NCI-H2107 treated with DMSO at 0.1 percent for 48 hours (cell line): ENCODE measurements around the gene NECAB2.
"Not testable (repeated sequence)": the region's sequence is repeated elsewhere in the genome, so short reads cannot be mapped to it uniquely, and the experiment has no call there.

Experiments
- DNase-seq: peaks from one replicate; lab custom pipeline; 2025; ENCODE audit not compliant: unreplicated experiment; lab: John Stamatoyannopoulos, UW

The NECAB2 gene

DNA sequence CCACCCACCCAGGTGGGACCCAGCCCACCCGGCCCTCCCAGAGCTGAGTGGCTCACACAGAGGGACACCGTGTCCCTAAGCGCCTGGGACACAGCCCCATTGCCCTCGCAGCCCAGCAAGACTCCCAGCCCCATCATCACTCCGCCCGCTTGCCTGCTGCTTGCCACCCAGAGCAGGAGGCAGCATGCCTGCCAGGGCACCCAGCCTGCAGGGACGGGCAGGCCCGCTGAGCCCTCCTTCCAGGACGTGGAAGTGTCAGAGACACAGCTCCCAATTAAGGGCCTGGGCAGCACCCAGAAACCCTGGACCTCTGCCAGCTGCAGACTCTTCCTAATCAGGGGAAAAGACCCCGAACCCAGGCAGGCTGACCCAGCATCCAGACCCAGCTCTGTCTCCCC lies 32.2 kb upstream of the NECAB2 start:
- DNase-seq = no peak

DNA sequence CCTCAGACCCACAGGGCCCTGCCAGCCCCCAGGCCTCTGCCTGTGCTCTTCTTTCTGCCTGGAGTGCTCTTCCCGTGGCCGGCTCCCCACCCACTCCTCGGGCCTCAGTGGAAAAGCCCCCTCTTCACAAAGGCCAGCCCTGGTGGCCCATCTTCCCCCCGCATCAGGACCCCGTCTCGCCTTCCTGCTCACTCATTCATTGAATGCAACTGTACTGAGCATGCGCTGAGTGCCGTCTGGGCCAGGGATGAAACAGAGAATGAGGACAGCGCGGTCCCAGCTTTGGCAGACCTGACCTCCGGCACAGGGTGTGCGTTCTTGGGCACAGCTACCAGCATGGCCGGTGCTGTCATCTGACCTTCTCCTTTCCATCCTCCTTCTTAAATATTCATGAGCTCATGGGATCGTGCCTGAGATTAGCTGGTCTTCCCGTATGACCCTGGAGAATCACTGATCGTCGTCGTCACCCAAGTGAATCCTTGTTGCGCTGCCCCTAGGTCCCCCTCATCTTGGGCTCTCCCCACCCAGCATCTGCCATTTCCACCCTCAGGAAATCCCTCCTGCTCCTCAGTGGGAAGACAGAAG lies 31.4 kb upstream of the NECAB2 start:
- no peak for DNase-seq

GRCh38 chr16:83937267-83937666 lies 30.8 kb upstream of the NECAB2 start:
- DNase-seq = no peak

DNA sequence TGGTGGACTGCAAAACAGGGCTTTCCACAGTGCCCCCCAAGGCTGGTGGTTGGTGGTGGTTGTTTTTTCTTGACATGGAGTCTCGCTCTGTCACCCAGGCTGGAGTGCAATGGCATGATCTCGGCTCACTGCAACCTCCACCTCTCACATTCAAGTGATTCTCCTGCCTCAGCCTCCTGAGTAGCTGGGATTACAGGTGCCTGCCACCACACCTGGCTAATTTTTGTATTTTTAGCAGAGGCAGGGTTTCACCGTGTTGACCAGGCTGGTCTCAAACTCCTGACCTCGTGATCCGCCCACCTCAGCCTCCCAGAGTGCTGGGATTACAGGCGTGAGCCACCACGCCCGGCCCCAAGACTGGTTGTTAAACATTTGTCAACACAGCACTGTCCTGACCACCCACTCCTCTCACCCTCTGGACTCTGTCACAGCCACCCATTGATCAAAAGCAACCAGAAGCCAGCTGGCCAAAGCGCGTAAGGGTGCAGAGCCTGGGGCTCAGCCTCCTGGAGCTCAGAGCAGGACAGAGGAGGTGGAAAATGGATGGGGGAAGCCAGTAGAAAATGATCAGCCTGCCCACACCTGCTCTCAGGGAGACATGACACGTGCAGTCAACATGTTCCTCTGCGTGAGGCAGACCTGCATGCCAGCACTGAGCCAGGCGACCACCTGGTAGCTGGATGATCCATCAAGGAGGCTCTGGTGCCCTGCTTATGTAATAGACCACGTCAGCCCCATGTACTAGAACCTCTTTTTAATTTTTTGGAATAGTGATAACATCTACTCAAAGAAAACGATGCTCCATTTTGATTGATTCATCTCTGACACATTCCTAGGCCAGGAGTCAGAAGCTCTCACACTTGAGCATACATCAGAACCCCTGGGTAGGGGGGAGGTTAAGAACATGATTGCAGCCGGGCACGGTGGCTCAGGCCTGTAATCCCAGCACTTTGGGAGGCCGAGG lies 29.8 kb upstream of the NECAB2 start:
- DNase-seq = no peak

- no peak for DNase-seq
Measured at GRCh38 chr16:83939266-83939855, 28.7 kb upstream of the NECAB2 start.

DNA sequence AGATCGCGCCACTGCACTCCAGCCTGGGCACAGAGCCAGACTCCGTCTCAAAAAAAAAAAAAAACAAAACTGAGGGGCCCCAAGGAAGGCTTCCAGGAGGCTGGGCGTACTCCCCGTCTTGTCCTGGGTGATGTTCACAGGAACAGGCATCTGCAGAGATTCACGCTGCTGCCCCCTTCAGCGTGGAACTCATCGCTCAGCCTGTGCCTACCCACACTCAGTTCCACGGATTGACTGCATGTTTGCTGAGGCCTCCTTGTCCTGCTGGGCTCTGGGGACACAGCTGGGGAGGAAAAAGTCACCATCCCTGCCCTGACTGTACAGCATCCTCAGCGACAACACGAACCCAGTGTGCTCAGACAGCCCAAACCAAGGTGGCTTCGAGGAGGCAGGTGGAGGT lies 27.9 kb upstream of the NECAB2 start:
- no peak for DNase-seq

DNA sequence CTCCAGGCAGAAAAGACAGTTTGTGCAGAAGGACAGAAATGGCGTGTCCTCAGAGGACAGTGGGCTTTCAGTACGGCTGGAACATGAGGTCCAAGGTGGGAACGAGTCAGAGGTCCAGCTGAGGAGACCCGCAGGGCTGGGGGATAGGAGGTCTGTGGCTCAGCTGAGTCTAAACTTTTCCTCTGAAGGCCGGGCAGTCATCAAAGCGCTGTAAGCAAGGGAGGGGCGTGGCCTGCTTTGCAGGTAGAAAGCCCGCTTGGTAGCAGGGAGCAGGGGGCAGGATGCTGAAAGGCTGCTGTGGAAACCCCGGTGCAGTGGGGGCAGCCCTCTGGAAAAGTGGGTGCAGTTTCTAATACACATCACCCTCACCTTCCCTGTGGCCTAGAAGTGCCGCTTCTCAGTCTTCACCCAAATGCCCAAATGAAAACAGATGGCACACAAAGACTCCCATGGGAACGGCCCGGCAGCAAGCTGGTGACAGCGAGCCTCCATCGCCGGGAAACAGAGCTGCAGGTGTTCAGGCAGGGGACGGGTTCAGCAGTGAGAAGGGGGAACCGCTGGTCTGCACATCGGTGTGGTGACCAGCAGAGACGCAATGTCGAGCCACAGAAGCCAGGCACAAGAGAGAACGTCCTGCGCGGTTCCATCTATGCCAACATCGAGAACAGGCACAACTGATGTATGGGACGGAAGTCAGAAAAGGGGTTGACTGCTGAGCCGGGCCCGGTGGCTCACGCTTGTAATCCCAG lies 27.2 kb upstream of the NECAB2 start:
- DNase-seq = peak; percentile 70

- not testable (repeated sequence) for DNase-seq
Measured at GRCh38 chr16:83941546-83941945, 26.5 kb upstream of the NECAB2 start.

GRCh38 chr16:83942074-83942473 lies 26.0 kb upstream of the NECAB2 start:
- DNase-seq = no peak

DNA sequence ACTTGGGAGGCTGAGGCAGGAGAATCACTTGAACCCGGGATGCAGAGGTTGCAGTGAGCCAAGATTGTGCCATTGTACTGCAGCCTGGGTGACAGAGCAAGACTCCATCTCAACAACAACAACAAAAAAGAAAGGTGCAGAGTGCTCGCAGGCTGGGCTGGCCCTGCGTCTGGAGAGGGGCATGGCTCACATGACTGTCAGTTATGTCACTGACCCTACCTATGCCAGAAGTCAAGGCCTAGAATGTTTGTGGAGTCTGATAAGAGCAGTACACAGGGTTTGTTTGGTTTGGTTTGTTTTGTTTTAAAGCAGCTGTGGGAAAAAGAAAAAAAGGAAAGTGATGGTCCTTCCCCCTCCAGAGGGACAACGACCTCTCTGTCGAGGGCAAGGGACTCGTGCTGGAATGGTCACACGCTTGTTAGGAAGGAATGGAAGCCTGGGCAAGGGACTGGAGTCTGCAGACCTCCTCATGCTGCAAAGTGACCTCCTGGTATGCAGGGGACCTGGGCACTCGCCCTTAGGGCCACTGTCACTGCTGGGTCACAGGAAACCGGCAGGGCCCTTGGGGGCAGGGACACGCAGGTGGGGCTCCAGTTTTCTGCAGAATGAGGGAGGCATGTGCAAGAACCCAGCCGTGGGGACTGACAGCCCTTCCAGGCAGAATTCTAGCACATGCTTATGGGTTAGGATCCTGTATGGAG lies 25.1 kb upstream of the NECAB2 start:
- DNase-seq = no peak

GRCh38 chr16:83943516-83944050 lies 24.5 kb upstream of the NECAB2 start:
- DNase-seq = no peak

GRCh38 chr16:83945587-83945986 lies 22.5 kb upstream of the NECAB2 start:
- no peak for DNase-seq

DNA sequence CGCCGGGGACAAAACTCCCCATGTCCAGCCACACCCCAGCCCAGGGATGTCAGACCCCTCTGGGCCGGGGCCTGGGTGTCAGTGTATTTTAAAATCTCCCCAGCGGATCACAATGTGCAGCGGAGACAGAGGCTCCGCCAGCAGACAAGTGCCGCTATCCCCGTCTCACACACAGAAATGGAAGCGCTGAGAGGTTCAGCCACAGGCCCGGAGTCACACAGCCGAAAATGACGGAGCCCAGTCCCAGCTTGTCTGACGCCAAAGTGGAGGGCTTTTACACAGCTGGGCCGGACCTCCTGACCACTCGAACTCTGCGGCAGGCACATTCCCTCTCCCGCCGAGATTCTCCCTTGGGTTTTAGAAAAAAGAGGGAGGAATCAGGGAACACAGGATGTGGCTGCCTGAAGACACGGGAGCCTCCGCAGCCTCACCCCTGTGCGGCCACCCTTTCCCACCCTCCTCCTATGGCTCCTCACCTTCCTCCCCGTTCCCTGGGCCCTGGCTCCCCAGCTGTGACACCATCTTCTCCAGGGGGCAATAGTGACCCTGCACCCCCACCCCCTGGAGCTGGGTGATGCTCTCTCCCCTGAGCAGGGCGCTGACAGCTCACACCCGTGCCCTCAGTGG lies 21.8 kb upstream of the NECAB2 start:
- DNase-seq = no peak

DNA sequence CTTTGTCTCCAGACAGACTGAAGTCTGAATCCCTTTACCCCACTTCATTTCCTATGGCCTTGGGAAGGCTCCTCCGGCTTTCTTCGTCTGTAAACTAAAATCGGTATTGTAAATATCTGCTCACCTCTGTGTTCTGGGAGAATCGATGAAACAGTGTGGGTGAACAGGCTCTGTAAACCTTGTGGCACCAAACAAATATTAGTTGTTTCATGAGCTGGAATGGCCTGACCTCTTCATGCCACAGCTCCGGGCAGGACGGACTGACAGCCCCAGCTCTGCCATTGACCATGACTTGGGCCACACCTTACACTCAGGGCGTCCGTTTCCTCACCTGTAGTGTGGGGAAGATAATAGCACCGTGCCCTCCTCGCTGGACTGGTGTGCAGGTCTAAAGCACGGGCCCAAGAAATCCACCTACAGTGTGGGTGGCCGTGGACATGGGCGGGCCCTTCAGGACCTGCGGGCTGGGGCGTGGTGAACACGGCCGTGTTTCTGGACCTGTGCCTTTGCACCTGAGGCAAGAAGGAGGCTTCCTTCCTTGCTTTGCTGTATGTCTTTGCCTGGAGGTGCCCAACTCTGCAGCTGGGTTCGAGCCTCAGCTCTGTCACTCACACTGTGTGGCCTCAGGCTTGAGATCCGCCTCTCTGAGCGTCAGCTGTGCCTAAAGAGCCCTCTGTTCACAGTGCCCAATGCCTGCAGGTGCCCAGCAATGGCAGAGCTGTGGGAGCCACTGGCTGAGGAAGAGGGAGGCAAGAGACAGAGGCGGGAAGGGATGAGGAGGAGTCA lies 21.1 kb upstream of the NECAB2 start:
- no peak for DNase-seq

DNA sequence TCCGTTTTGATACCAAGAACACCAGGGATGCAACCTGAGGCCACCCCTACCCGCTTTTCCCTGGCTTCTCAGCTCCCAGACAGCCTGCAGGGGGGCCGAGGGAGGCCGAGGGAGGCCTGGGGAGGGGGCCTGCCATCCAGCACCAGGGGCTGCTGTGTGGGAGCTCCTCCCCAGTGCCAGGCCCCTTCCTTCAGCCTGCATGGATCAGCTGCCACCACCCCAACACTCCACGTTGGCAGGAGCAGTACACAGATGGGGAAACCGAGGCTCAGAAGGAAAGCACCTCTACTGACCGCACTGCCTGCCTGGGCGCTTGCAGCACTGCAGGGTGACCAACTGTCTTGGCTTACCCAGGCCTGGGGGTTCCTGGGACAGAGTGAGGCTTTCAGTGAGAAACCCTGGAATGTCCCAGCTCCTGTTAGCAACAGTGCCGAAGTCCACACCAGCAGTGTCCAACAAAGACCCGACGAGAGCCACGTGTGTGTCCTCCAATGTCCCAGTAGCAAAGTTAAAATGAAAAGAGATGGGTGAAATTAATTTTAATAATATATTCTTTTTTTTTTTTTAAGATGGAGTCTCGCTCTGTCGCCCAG lies 20.3 kb upstream of the NECAB2 start:
- no peak for DNase-seq

- no peak for DNase-seq
Measured at GRCh38 chr16:83948914-83949723, 18.9 kb upstream of the NECAB2 start.

DNA sequence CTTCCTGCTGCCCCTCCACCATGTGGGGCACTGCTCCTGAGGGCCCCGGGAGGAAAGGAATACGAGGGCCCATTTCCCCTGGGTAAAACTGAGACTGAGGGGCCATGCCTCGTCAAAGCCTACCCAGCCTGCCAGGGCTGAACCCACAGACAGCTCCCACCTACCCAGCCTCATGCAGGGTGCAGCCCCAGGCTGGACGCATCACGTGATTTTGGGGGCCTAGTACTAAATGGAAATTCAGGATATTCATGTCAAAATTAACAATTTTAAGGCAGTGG lies 18.4 kb upstream of the NECAB2 start:
- no peak for DNase-seq

DNA sequence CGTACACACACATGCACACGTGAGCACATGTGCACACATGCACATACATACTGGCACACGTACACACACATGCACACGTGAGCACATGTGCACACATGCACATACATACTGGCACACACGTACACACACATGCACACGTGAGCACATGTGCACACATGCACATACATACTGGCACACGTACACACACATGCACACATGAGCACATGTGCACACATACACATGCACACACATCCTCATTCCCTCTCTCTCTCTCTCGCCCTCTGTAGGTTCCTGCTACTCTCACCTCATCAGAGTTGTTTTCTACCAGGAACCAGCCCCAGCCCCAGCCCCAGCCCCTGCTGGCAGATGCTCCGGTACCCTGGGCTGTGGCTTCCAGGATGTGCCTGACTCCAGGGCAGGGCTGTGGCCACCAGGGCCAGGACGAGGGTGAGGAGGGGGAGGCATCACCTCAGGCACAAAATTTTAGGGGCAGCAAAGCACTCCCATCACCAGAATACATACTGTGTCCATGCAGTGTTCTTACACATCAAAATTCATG lies 17.1 kb upstream of the NECAB2 start:
- not testable (repeated sequence) for DNase-seq
